ENCODE measurements around the gene EVC2.

Gene EVC2

GRCh38 chr4:5752376-5753184, 44.2 kb upstream of the EVC2 start:
- Histone ChIP-seq H3K4me1 (ENCODE audit: control insufficient read depth, insufficient read depth, low read length) (no peaks in the 10 kb centered on the region), H3K9me3 (ENCODE audit: control insufficient read depth in 2 of 2, low read length in 2 of 2) (no peaks in the 10 kb centered on the region), H3K4me3 (ENCODE audit: low read length in 2 of 2) (no peak overlapping the region), H3K27ac (ENCODE audit: low read length) (no peak overlapping the region), H3K27me3 (ENCODE audit: control insufficient read depth in 1 of 2, insufficient read depth in 2 of 2, low read length in 2 of 2) (no peaks in the 10 kb centered on the region), H3K36me3 (ENCODE audit: control insufficient read depth in 2 of 2, insufficient read depth in 2 of 2, low read length in 2 of 2) (peaks cover 58 to 75% of the 10 kb centered on the region in 2 donors), H3K9ac (ENCODE audit: low read length in 2 of 2) (no peak overlapping the region)

GRCh38 chr4:5751666-5752375, 43.5 kb upstream of the EVC2 start:
- no peaks in the 10 kb centered on the region for H3K9me3 ChIP-seq (ENCODE audit: control insufficient read depth in 2 of 2, low read length in 2 of 2)
- no peak overlapping the region for H3K4me3 ChIP-seq (ENCODE audit: low read length in 2 of 2)
- H3K9ac ChIP-seq (ENCODE audit: low read length in 2 of 2), result no peak overlapping the region
- H3K27ac ChIP-seq (ENCODE audit: low read length), result no peak overlapping the region
- peaks cover 50 to 68% of the 10 kb centered on the region in 2 donors for H3K36me3 ChIP-seq (ENCODE audit: control insufficient read depth in 2 of 2, insufficient read depth in 2 of 2, low read length in 2 of 2)
- H3K27me3 ChIP-seq (ENCODE audit: control insufficient read depth in 1 of 2, insufficient read depth in 2 of 2, low read length in 2 of 2), result no peaks in the 10 kb centered on the region
- no peaks in the 10 kb centered on the region for H3K4me1 ChIP-seq (ENCODE audit: control insufficient read depth, insufficient read depth, low read length)

GRCh38 chr4:5750946-5751665, 42.7 kb upstream of the EVC2 start:
- no peak overlapping the region for H3K27ac ChIP-seq (ENCODE audit: low read length)

GRCh38 chr4:5750052-5750945, 41.9 kb upstream of the EVC2 start:
- H3K27ac ChIP-seq (ENCODE audit: low read length), result no peak overlapping the region
- H3K9ac ChIP-seq (ENCODE audit: low read length in 2 of 2), result no peak overlapping the region
- no peaks in the 10 kb centered on the region for H3K27me3 ChIP-seq (ENCODE audit: control insufficient read depth in 1 of 2, insufficient read depth in 2 of 2, low read length in 2 of 2)
- H3K36me3 ChIP-seq (ENCODE audit: control insufficient read depth in 2 of 2, insufficient read depth in 2 of 2, low read length in 2 of 2), result peaks cover 42 to 56% of the 10 kb centered on the region in 2 donors
- H3K4me1 ChIP-seq (ENCODE audit: control insufficient read depth, insufficient read depth, low read length), result no peaks in the 10 kb centered on the region
- H3K4me3 ChIP-seq (ENCODE audit: low read length in 2 of 2), result no peak overlapping the region
- H3K9me3 ChIP-seq (ENCODE audit: control insufficient read depth in 2 of 2, low read length in 2 of 2), result no peaks in the 10 kb centered on the region

More at GRCh38 chr4:5750946-5751665, 42.7 kb upstream of the EVC2 start:
- Histone ChIP-seq H3K9ac (ENCODE audit: low read length in 2 of 2) (no peak overlapping the region), H3K36me3 (ENCODE audit: control insufficient read depth in 2 of 2, insufficient read depth in 2 of 2, low read length in 2 of 2) (peaks cover 46 to 61% of the 10 kb centered on the region in 2 donors), H3K9me3 (ENCODE audit: control insufficient read depth in 2 of 2, low read length in 2 of 2) (no peaks in the 10 kb centered on the region), H3K27me3 (ENCODE audit: control insufficient read depth in 1 of 2, insufficient read depth in 2 of 2, low read length in 2 of 2) (no peaks in the 10 kb centered on the region), H3K4me1 (ENCODE audit: control insufficient read depth, insufficient read depth, low read length) (no peaks in the 10 kb centered on the region), H3K4me3 (ENCODE audit: low read length in 2 of 2) (no peak overlapping the region)

GRCh38 chr4:5749568-5749967, 41.2 kb upstream of the EVC2 start:
- Histone ChIP-seq H3K27ac (ENCODE audit: low read length) (no peak overlapping the region), H3K4me1 (ENCODE audit: control insufficient read depth, insufficient read depth, low read length) (no peaks in the 10 kb centered on the region), H3K36me3 (ENCODE audit: control insufficient read depth in 2 of 2, insufficient read depth in 2 of 2, low read length in 2 of 2) (peaks cover 36 to 57% of the 10 kb centered on the region in 2 donors), H3K9ac (ENCODE audit: low read length in 2 of 2) (no peak overlapping the region), H3K4me3 (ENCODE audit: low read length in 2 of 2) (no peak overlapping the region), H3K27me3 (ENCODE audit: control insufficient read depth in 1 of 2, insufficient read depth in 2 of 2, low read length in 2 of 2) (no peaks in the 10 kb centered on the region), H3K9me3 (ENCODE audit: control insufficient read depth in 2 of 2, low read length in 2 of 2) (no peaks in the 10 kb centered on the region)

GRCh38 chr4:5747738-5748375, 39.5 kb upstream of the EVC2 start:
- Histone ChIP-seq H3K27me3 (ENCODE audit: control insufficient read depth in 1 of 2, insufficient read depth in 2 of 2, low read length in 2 of 2) (no peaks in the 10 kb centered on the region), H3K9me3 (ENCODE audit: control insufficient read depth in 2 of 2, low read length in 2 of 2) (no peaks in the 10 kb centered on the region), H3K36me3 (ENCODE audit: control insufficient read depth in 2 of 2, insufficient read depth in 2 of 2, low read length in 2 of 2) (peaks cover 35 to 51% of the 10 kb centered on the region in 2 donors), H3K4me3 (ENCODE audit: low read length in 2 of 2) (no peak overlapping the region), H3K4me1 (ENCODE audit: control insufficient read depth, insufficient read depth, low read length) (no peaks in the 10 kb centered on the region), H3K27ac (ENCODE audit: low read length) (no peak overlapping the region), H3K9ac (ENCODE audit: low read length in 2 of 2) (no peak overlapping the region)

- H3K9ac ChIP-seq (ENCODE audit: low read length in 2 of 2), result no peak overlapping the region
- no peak overlapping the region for H3K27ac ChIP-seq (ENCODE audit: low read length)
- no peak overlapping the region for H3K4me3 ChIP-seq (ENCODE audit: low read length in 2 of 2)
- H3K9me3 ChIP-seq (ENCODE audit: control insufficient read depth in 2 of 2, low read length in 2 of 2), result no peaks in the 10 kb centered on the region
- H3K4me1 ChIP-seq (ENCODE audit: control insufficient read depth, insufficient read depth, low read length), result no peaks in the 10 kb centered on the region
- H3K27me3 ChIP-seq (ENCODE audit: control insufficient read depth in 1 of 2, insufficient read depth in 2 of 2, low read length in 2 of 2), result no peaks in the 10 kb centered on the region
- peaks cover 37 to 56% of the 10 kb centered on the region in 2 donors for H3K36me3 ChIP-seq (ENCODE audit: control insufficient read depth in 2 of 2, insufficient read depth in 2 of 2, low read length in 2 of 2)
These were observed 38.7 kb upstream of the EVC2 start for GRCh38 chr4:5746829-5747737.

GRCh38 chr4:5746250-5746649, 37.9 kb upstream of the EVC2 start:
- Histone ChIP-seq H3K27ac (ENCODE audit: low read length) (no peak overlapping the region), H3K4me1 (ENCODE audit: control insufficient read depth, insufficient read depth, low read length) (no peaks in the 10 kb centered on the region), H3K4me3 (ENCODE audit: low read length in 2 of 2) (no peak overlapping the region), H3K27me3 (ENCODE audit: control insufficient read depth in 1 of 2, insufficient read depth in 2 of 2, low read length in 2 of 2) (no peaks in the 10 kb centered on the region), H3K9ac (ENCODE audit: low read length in 2 of 2) (no peak overlapping the region), H3K36me3 (ENCODE audit: control insufficient read depth in 2 of 2, insufficient read depth in 2 of 2, low read length in 2 of 2) (peaks cover 37 to 53% of the 10 kb centered on the region in 2 donors), H3K9me3 (ENCODE audit: control insufficient read depth in 2 of 2, low read length in 2 of 2) (no peaks in the 10 kb centered on the region)

- no peak overlapping the region for H3K27ac ChIP-seq (ENCODE audit: low read length)
- H3K4me1 ChIP-seq (ENCODE audit: control insufficient read depth, insufficient read depth, low read length), result no peaks in the 10 kb centered on the region
- no peak overlapping the region for H3K4me3 ChIP-seq (ENCODE audit: low read length in 2 of 2)
- peaks cover 23 to 28% of the 10 kb centered on the region in 2 donors for H3K36me3 ChIP-seq (ENCODE audit: control insufficient read depth in 2 of 2, insufficient read depth in 2 of 2, low read length in 2 of 2)
- H3K27me3 ChIP-seq (ENCODE audit: control insufficient read depth in 1 of 2, insufficient read depth in 2 of 2, low read length in 2 of 2), result no peaks in the 10 kb centered on the region
- H3K9me3 ChIP-seq (ENCODE audit: control insufficient read depth in 2 of 2, low read length in 2 of 2), result no peaks in the 10 kb centered on the region
- H3K9ac ChIP-seq (ENCODE audit: low read length in 2 of 2), result no peak overlapping the region
These were observed 34.6 kb upstream of the EVC2 start for GRCh38 chr4:5742968-5743367.

Measured in stomach smooth muscle (tissue), 2 donors.